ENCODE data around the gene PRELID3B. TPM values are rescaled to one million over a fixed set of nuclear protein-coding genes. Genes with fewer than 3 reads are reported as not detected.

Gene PRELID3B
- total and polyA plus RNA-seq, 8 donors, result 49.6 to 63.1 (median 55.3) TPM

DNA sequence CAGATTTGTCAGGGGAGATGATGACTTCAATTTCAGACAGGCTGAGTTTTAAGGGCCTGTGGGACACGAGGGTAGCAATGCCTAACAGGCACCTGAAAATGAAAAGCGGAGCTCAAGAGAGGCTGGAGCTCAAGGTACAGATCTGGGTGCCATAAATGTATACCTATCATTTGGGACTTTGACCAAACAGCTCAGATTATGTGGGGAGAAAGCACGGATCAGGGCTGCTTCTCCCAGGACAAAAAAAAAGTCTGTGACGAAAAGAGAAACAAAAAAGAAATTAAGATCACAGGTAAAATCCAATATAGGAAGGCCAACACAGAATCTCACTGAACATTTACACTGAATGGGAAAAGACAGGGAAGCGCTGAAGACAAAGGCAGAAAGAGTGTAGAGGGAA is 1.9 kb downstream of the PRELID3B start:
- H3K4me3 ChIP-seq, result peak overlapping the region in 1 of 2 donors; percentile 74
- peaks cover 22 to 51% of the 10 kb centered on the region in 2 donors for H3K4me1 ChIP-seq
- ATAC-seq (no peak), DNase-seq (no peak)
- no peaks in the 10 kb centered on the region for H3K27me3 ChIP-seq
- peaks cover 5 to 29% of the 10 kb centered on the region in 2 donors for H3K36me3 ChIP-seq
- H3K27ac ChIP-seq, result no peak overlapping the region
- no peak for TF ChIP-seq CTCF (IDR thresholded peaks at IDR 0.05)
- intact Hi-C loops (cut with DNase I), result no loop called here
- H3K9me3 ChIP-seq, result no peaks in the 10 kb centered on the region

GRCh38 chr20:59039233-59039632 is 3.4 kb downstream of the PRELID3B start:
- Histone ChIP-seq H3K36me3 (peaks cover 5 to 43% of the 10 kb centered on the region in 2 donors), H3K4me3 (no peak overlapping the region), H3K4me1 (peaks cover 22 to 50% of the 10 kb centered on the region in 2 donors), H3K27ac (no peak overlapping the region), H3K27me3 (no peaks in the 10 kb centered on the region), H3K9me3 (no peaks in the 10 kb centered on the region)
- no peak for ATAC-seq
- intact Hi-C loops (cut with DNase I), result no loop called here
- DNase-seq, result no peak
- TF ChIP-seq CTCF (IDR thresholded peaks at IDR 0.05), result no peak

- Histone ChIP-seq H3K27me3 (no peaks in the 10 kb centered on the region), H3K9me3 (no peaks in the 10 kb centered on the region), H3K27ac (no peak overlapping the region), H3K36me3 (peaks cover 5 to 50% of the 10 kb centered on the region in 2 donors), H3K4me1 (peaks cover 21 to 43% of the 10 kb centered on the region in 2 donors), H3K4me3 (no peak overlapping the region)
- DNase-seq, result no peak
- intact Hi-C loops (cut with DNase I), result no loop called here
- no peak for ATAC-seq
- no peak for TF ChIP-seq CTCF (IDR thresholded peaks at IDR 0.05)
These were observed 5.2 kb downstream of the PRELID3B start for GRCh38 chr20:59037386-59037785.

DNA sequence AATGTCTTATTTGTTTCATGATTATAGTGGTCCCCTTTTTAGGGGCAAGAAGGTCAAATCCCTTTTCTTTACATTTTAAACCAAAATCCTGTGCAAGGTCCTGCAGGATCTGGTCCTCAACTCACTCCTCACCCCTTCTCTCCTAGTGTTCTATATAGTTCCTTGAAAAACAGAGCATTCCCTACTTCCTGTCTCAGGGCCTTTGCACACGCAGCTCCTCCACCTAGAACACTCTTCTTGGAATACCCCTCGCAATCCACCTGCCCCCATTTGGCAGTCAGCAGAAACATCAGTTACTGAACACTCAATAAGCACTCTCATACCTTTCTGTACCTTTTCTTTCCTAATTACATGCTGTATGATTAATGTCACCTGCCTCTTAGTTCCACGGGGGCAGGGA is 7.2 kb downstream of the PRELID3B start:
- no peaks in the 10 kb centered on the region for H3K9me3 ChIP-seq
- no peak overlapping the region for H3K27ac ChIP-seq
- ATAC-seq, result no peak
- TF ChIP-seq CTCF (IDR thresholded peaks at IDR 0.05), result no peak
- intact Hi-C loops (cut with DNase I), result no loop called here
- no peaks in the 10 kb centered on the region for H3K27me3 ChIP-seq
- H3K36me3 ChIP-seq, result peaks cover 5 to 50% of the 10 kb centered on the region in 2 donors
- DNase-seq, result no peak
- H3K4me3 ChIP-seq, result no peak overlapping the region
- H3K4me1 ChIP-seq, result peaks cover 18 to 43% of the 10 kb centered on the region in 2 donors

DNA sequence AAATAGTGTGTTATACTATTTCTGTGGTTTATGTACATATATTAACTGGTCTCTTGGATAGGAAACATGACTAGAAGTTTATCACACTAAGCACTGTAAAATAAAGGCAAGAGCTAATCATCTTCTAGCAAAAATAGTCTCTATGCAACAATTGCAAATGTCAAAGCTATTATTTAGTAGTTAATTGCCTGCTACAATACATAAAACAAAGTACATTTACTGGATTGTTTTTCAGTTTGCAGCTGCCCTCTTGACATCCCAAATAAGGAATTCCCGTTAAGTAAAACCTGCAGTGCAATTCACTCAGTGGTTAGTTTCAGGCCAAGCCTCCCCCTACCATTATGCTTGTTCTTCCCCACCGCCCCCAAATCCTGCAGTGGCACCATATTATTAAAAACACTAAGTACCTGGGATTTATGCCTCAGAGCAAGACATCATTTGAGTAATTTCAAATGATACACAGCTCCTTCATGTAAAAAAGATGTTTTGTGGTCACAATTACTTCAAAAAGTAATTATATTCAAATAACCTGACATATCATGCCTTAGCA is 8.9 kb downstream of the PRELID3B start:
- Histone ChIP-seq H3K27me3 (no peaks in the 10 kb centered on the region), H3K27ac (no peak overlapping the region), H3K9me3 (no peaks in the 10 kb centered on the region), H3K4me3 (no peak overlapping the region), H3K4me1 (peaks cover 29 to 43% of the 10 kb centered on the region in 2 donors), H3K36me3 (peaks cover 5 to 64% of the 10 kb centered on the region in 2 donors)
- intact Hi-C loops (cut with DNase I), result no loop called here
- no peak for ATAC-seq
- no peak for TF ChIP-seq CTCF (IDR thresholded peaks at IDR 0.05)
- DNase-seq, result no peak
